ENCODE results near the gene PTPN11. TPM values are rescaled to one million over a fixed set of nuclear protein-coding genes. Genes with fewer than 3 reads are reported as not detected.

The PTPN11 gene
- total and polyA plus RNA-seq, 8 donors, result 16.3 to 114 (median 67.5) TPM

GRCh38 chr12:112473056-112473455 is 54.3 kb downstream of the PTPN11 start:
- WGBS, 5 donors, result 79 to 92% (median 86%) methylated on average over 4 of the region's 4 CpGs
- H3K4me3 ChIP-seq, result no peak overlapping the region
- H3K27ac ChIP-seq, result no peak overlapping the region
- intact Hi-C loops (cut with DNase I; ENCODE audit: low total_unique reads), result no loop called here
- DNase-seq, result no peak
- TF ChIP-seq CTCF (IDR thresholded peaks at IDR 0.05) (no peak), EP300 (IDR thresholded peaks at IDR 0.05) (no peak), POLR2AphosphoS5 (IDR thresholded peaks at IDR 0.05) (no peak), POLR2A (IDR thresholded peaks at IDR 0.05) (no peak)
- H3K4me1 ChIP-seq, result peaks cover 0 to 13% (median 6%) of the 10 kb centered on the region in 4 donors
- no peaks in the 10 kb centered on the region for H3K27me3 ChIP-seq
- no peaks in the 10 kb centered on the region for H3K9me3 ChIP-seq
- H3K36me3 ChIP-seq, result peaks cover 32 to 78% (median 72%) of the 10 kb centered on the region in 4 donors

- Histone ChIP-seq H3K27me3 (no peaks in the 10 kb centered on the region), H3K4me3 (no peak overlapping the region), H3K36me3 (peaks cover 55 to 100% (median 100%) of the 10 kb centered on the region in 4 donors), H3K4me1 (no peaks in the 10 kb centered on the region), H3K9me3 (no peaks in the 10 kb centered on the region), H3K27ac (no peak overlapping the region)
- no peak for TF ChIP-seq POLR2AphosphoS5 (IDR thresholded peaks at IDR 0.05)
- TF ChIP-seq EP300 (IDR thresholded peaks at IDR 0.05), result no peak
- TF ChIP-seq POLR2A (IDR thresholded peaks at IDR 0.05), result no peak
- TF ChIP-seq CTCF (IDR thresholded peaks at IDR 0.05), result no peak
- 93 to 100% (median 97%) methylated on average over 1 of the region's 1 CpG for WGBS, 5 donors
- DNase-seq, result no peak
- intact Hi-C loops (cut with DNase I; ENCODE audit: low total_unique reads), result no loop called here
Observed at GRCh38 chr12:112479413-112479812, 60.7 kb downstream of the PTPN11 start.

GRCh38 chr12:112480931-112481330 is 62.2 kb downstream of the PTPN11 start:
- H3K4me3 ChIP-seq, result no peak overlapping the region
- no peak overlapping the region for H3K27ac ChIP-seq
- H3K4me1 ChIP-seq, result no peaks in the 10 kb centered on the region
- no peaks in the 10 kb centered on the region for H3K27me3 ChIP-seq
- H3K36me3 ChIP-seq, result peaks cover 49 to 100% (median 98%) of the 10 kb centered on the region in 4 donors
- DNase-seq, result no peak
- intact Hi-C loops (cut with DNase I; ENCODE audit: low total_unique reads), result no loop called here
- H3K9me3 ChIP-seq, result no peaks in the 10 kb centered on the region
- TF ChIP-seq POLR2A (IDR thresholded peaks at IDR 0.05) (no peak), POLR2AphosphoS5 (IDR thresholded peaks at IDR 0.05) (no peak), CTCF (IDR thresholded peaks at IDR 0.05) (no peak), EP300 (IDR thresholded peaks at IDR 0.05) (no peak)
- 92 to 99% (median 98%) methylated on average over 4 of the region's 4 CpGs for WGBS, 5 donors

- 91 to 100% (median 97%) methylated on average over 2 of the region's 2 CpGs for WGBS, 5 donors
- H3K4me1 ChIP-seq, result no peaks in the 10 kb centered on the region
Observed at GRCh38 chr12:112482733-112483132, 64.0 kb downstream of the PTPN11 start.

More at GRCh38 chr12:112482733-112483132, 64.0 kb downstream of the PTPN11 start:
- Histone ChIP-seq H3K9me3 (no peaks in the 10 kb centered on the region), H3K27ac (no peak overlapping the region), H3K36me3 (peaks cover 56 to 100% (median 97%) of the 10 kb centered on the region in 4 donors), H3K4me3 (no peak overlapping the region), H3K27me3 (no peaks in the 10 kb centered on the region)
- intact Hi-C loops (cut with DNase I; ENCODE audit: low total_unique reads), result no loop called here
- no peak for DNase-seq
- no peak for TF ChIP-seq CTCF (IDR thresholded peaks at IDR 0.05)
- TF ChIP-seq POLR2A (IDR thresholded peaks at IDR 0.05), result no peak
- no peak for TF ChIP-seq EP300 (IDR thresholded peaks at IDR 0.05)
- TF ChIP-seq POLR2AphosphoS5 (IDR thresholded peaks at IDR 0.05), result no peak

Data from stomach (tissue), 9 donors.